GM21447 (cell line): ENCODE results near the gene ATP5PD.
"Not testable (repeated sequence)": the region's sequence is repeated elsewhere in the genome, so short reads cannot be mapped to it uniquely, and the experiment has no call there.

Experiments used
- ATAC-seq: cut with Tn5 transposase; IDR thresholded peaks from one replicate; pipeline ENCODE4 v1.9.1; 2021; ENCODE audit not compliant: unreplicated experiment

Gene ATP5PD

GRCh38 chr17:75059369-75060345 is 12.9 kb upstream of the ATP5PD start:
- ATAC-seq, result no peak

- ATAC-seq, result no peak
These were observed 5.2 kb upstream of the ATP5PD start for GRCh38 chr17:75051941-75052340.

- ATAC-seq, result no peak
These were observed 2.9 kb upstream of the ATP5PD start for GRCh38 chr17:75049706-75050105.

- ATAC-seq, result no peak
These were observed 2.3 kb upstream of the ATP5PD start for GRCh38 chr17:75049057-75049456.

GRCh38 chr17:75048249-75048878 is 1.6 kb upstream of the ATP5PD start:
- ATAC-seq, result no peak

- ATAC-seq, result peak; percentile 15
These were observed 779 bp upstream of the ATP5PD start for GRCh38 chr17:75047398-75048098.

DNA sequence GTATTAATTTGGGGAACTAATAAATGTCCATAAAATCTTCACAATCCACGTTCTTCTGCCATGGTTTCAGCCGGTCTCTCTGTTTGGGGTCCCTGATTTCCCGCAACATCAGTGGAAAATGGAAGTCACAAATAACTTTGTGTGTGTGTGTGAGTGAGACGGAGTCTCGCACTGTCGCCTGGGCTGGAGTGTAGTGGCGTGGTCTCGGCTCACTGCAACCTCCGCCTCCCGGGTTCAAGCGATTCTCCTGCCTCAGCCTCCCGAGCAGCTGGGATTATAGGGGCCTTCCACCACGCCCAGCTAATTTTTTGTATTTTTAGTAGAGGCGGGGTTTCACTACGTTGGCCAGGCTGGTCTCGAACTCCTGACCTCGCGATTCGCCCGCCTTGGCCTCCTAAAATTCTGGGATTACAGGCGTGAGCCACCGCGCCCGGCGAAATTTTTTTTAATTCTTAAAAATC is 793 bp downstream of the ATP5PD start:
- not testable (repeated sequence) for ATAC-seq

GRCh38 chr17:75044716-75045115 is 2.1 kb downstream of the ATP5PD start:
- ATAC-seq, result no peak

- not testable (repeated sequence) for ATAC-seq
These were observed 3.0 kb downstream of the ATP5PD start for GRCh38 chr17:75043789-75044188.

GRCh38 chr17:75041656-75042280 is 5.0 kb downstream of the ATP5PD start:
- ATAC-seq, result no peak

GRCh38 chr17:75039238-75039637 is 7.5 kb downstream of the ATP5PD start:
- no peak for ATAC-seq

DNA sequence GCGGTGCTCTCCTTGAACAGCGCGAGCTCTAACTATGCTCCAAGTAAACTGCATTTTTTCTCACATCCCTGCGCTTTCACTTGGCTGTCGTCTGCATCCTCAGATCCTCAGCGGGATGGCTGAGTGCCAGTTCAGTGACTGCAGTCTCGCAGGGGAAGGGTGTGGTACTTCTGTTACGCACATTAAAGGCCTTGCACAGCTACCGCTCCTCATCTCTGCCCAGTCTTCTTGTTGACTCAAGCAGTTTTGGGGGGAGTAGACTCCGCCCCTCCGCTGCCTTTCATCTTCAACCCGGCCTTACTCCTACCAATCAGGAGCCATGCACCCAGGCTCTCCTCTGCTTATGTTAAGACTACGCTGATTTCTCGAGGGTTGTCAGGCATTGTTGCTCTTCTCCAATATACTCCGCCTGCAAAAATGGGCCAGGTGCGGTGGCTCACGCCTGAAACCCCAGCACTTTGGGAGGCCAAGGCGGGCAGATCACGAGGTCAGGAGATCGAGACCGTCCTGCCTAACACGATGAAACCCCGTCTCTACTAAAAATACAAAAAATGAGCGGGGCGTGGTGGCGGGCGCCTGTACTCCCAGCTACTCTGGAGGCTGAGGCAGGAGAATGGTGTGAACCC is 10.0 kb downstream of the ATP5PD start:
- no peak for ATAC-seq

GRCh38 chr17:75034236-75034908 is 12.4 kb downstream of the ATP5PD start:
- ATAC-seq, result peak; percentile 45

GRCh38 chr17:75033346-75034235 is 13.2 kb downstream of the ATP5PD start:
- ATAC-seq, result peak; percentile 47

DNA sequence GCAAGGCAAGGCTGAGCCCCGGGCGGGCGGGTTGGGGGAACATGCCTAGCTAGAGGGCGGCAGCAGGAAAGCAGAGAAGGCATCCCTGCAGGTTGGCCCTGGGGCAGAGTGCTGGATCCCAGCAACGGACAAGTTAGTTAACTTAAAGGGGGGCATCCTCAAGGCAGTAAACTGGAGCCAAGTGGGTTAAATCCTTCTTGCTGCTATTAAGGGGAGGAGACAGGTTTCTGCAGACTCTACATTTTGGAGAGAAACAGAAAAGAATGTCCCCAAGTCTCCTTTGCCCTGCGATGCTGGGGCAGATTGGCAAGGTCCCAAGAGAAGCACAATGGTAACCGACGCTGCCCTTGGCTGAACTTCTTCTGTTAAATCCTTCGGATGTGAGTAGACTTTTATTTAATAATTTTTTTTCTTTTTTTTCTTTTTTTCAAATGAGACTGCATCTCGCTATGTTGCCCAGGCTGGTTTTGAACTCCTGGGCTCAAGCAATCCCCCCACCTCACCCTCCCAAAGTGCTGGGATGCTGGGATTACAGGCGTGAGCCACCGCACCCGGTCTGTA is 14.0 kb downstream of the ATP5PD start:
- ATAC-seq, result no peak

DNA sequence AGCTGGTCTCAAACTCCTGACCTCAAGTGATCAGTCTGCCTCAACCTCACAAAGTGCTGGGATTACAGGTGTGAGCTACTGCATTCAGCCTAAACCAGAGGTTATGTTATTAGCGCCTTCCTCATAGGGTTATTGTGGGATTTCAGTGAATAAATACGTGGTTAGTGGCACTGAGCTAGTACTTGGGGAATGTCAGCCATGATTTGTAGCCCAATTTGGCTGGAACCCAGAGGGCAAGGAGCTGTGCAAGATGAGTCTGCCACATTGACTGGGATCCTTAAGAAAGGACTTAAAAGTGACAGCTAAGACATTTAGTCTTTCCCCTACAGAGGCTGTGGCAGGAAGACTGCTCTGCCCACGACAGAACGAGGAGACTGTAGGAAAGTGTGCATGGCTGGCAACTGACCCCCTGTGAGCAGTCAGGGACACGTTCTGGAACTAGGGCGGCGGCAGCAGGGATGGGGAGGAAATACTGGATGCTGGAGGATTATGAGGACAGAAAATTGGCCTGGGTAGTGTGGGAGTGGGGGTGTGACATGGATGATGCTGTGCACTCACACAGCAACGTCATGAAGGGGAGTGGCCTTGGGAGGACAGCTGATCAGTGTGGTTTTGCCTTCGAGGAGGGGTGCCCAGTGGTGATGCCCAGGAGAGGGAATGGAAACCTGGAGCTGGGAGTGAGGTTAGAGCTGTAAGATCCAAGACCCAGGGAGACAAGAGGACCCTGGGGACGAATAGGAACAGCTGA is 14.6 kb downstream of the ATP5PD start:
- ATAC-seq, result no peak

- ATAC-seq, result no peak
These were observed 16.6 kb downstream of the ATP5PD start for GRCh38 chr17:75030161-75030560.

GRCh38 chr17:75026650-75027049 is 20.1 kb downstream of the ATP5PD start:
- ATAC-seq, result not testable (repeated sequence)
